Activated B cell treated with CpG ODN at 0.5 μM for 24 hours (primary cell): ENCODE measurements around the gene TUBE1. TPM values are rescaled to one million over a fixed set of nuclear protein-coding genes. Genes with fewer than 3 reads are reported as not detected.

Experiments used
- ATAC-seq: fragments of 200-7000 bp; cut with Tn5 transposase; one replicate; pipeline ENCODE4 v1.10.0; 2021; ENCODE audit warnings: low read depth, mild to moderate bottlenecking, moderate library complexity
- CTCF ChIA-PET: fragments of 350-600 bp; sonication (Branson Sonifier 250); formaldehyde crosslinking; loops from one replicate; lab custom pipeline; 2021; ENCODE audit warnings: antibody characterized with exemption; lab: Charles Lee
- POLR2A ChIA-PET: fragments of 350-600 bp; sonication (Branson Sonifier 250); formaldehyde crosslinking; loops from one replicate; lab custom pipeline; 2021; ENCODE audit warnings: antibody characterized with exemption; lab: Charles Lee
- DNase-seq: peaks from one replicate; pipeline ENCODE4 v3.0.0; 2022
- H3K27ac Mint-ChIP-seq: one replicate; pipeline ENCODE4 v1.8.0; 2020; ENCODE audit warnings: mixed read lengths
- H3K27me3 Mint-ChIP-seq: one replicate; pipeline ENCODE4 v1.8.0; 2021; ENCODE audit warnings: mixed read lengths
- H3K36me3 Mint-ChIP-seq: one replicate; pipeline ENCODE4 v1.8.0; 2021; ENCODE audit warnings: low read depth, mixed read lengths
- H3K4me1 Mint-ChIP-seq: one replicate; pipeline ENCODE4 v1.8.0; 2021; ENCODE audit warnings: mixed read lengths
- H3K4me3 Mint-ChIP-seq: one replicate; pipeline ENCODE4 v1.8.0; 2020; ENCODE audit warnings: mild to moderate bottlenecking, mixed read lengths
- H3K9me3 Mint-ChIP-seq: one replicate; pipeline ENCODE4 v1.8.0; 2020; ENCODE audit warnings: mixed read lengths
- CTCF ChIP-seq: fragments of 200-600 bp; IDR thresholded peaks from one replicate; pipeline ENCODE4 v1.8.0; 2022; ENCODE audit warnings: antibody characterized with exemption, mild to moderate bottlenecking
- intact Hi-C: fragments of 100-400 bp; cut with micrococcal nuclease; formaldehyde crosslinking; loops from one replicate; pipeline ENCODE4 v1.15.1; 2024
- total RNA-seq: library from RNA; stranded (reverse); gene quantifications from 2 replicates; pipeline ENCODE4 v1.2.3, GENCODE V29; 2022

TUBE1 gene
- total RNA-seq, 1 donor from 2014 or later = 28.0 TPM

- no peak overlapping the region for H3K4me3 Mint-ChIP-seq
- CTCF ChIA-PET = no interaction called here
- H3K9me3 Mint-ChIP-seq = no peaks in the 10 kb centered on the region
- ATAC-seq (no peak), DNase-seq (no peak)
- H3K27me3 Mint-ChIP-seq = peaks cover 3% of the 10 kb centered on the region
- no peak overlapping the region for H3K27ac Mint-ChIP-seq
- no peaks in the 10 kb centered on the region for H3K4me1 Mint-ChIP-seq
- POLR2A ChIA-PET = no interaction called here
- no peak for TF ChIP-seq CTCF
- H3K36me3 Mint-ChIP-seq = no peaks in the 10 kb centered on the region
- intact Hi-C loops = no loop called here
These were observed 51.1 kb downstream of the TUBE1 start for GRCh38 chr6:112036088-112036637.

- no peak for ATAC-seq
- CTCF ChIA-PET = no interaction called here
- no peak for DNase-seq
These were observed 52.7 kb downstream of the TUBE1 start for GRCh38 chr6:112034616-112034995.

GRCh38 chr6:112033791-112034615, 53.3 kb downstream of the TUBE1 start:
- CTCF ChIA-PET = no interaction called here
- Mint-ChIP-seq H3K27ac (no peak overlapping the region), H3K9me3 (no peaks in the 10 kb centered on the region), H3K36me3 (no peaks in the 10 kb centered on the region), H3K4me3 (no peak overlapping the region), H3K4me1 (peaks cover 4% of the 10 kb centered on the region), H3K27me3 (peaks cover 3% of the 10 kb centered on the region)
- POLR2A ChIA-PET = no interaction called here
- ATAC-seq (no peak), DNase-seq (no peak)
- intact Hi-C loops = no loop called here
- no peak for TF ChIP-seq CTCF

More at GRCh38 chr6:112034616-112034995, 52.7 kb downstream of the TUBE1 start:
- H3K27me3 Mint-ChIP-seq = peaks cover 3% of the 10 kb centered on the region
- H3K27ac Mint-ChIP-seq = no peak overlapping the region
- no peak overlapping the region for H3K4me3 Mint-ChIP-seq
- intact Hi-C loops = no loop called here
- TF ChIP-seq CTCF = no peak
- POLR2A ChIA-PET = no interaction called here
- H3K4me1 Mint-ChIP-seq = no peaks in the 10 kb centered on the region
- H3K9me3 Mint-ChIP-seq = no peaks in the 10 kb centered on the region
- no peaks in the 10 kb centered on the region for H3K36me3 Mint-ChIP-seq

- peaks cover 3% of the 10 kb centered on the region for H3K27me3 Mint-ChIP-seq
- ChIA-PET POLR2A (no interaction called here), CTCF (interaction anchor here (0.8 kb wide), 1 partner anchor 324 kb away, joined by 3 read pairs; no protein-coding TSS in a partner anchor)
- intact Hi-C loops = no loop called here
- ATAC-seq = no peak
- no peak overlapping the region for H3K4me3 Mint-ChIP-seq
- H3K4me1 Mint-ChIP-seq = peaks cover 13% of the 10 kb centered on the region
- H3K27ac Mint-ChIP-seq = no peak overlapping the region
- TF ChIP-seq CTCF = no peak
- no peaks in the 10 kb centered on the region for H3K36me3 Mint-ChIP-seq
- DNase-seq = no peak
- H3K9me3 Mint-ChIP-seq = no peaks in the 10 kb centered on the region
These were observed 54.6 kb downstream of the TUBE1 start for GRCh38 chr6:112032728-112033127.

- POLR2A ChIA-PET = no interaction called here
- CTCF ChIA-PET = interaction anchor here (0.8 to 2.0 kb wide), 2 partner anchors 9 to 324 kb away, joined by 3 to 4 read pairs; no protein-coding TSS in a partner anchor
- no peaks in the 10 kb centered on the region for H3K9me3 Mint-ChIP-seq
- no peak for TF ChIP-seq CTCF
- H3K4me3 Mint-ChIP-seq = no peak overlapping the region
- intact Hi-C loops = no loop called here
- H3K27me3 Mint-ChIP-seq = peaks cover 3% of the 10 kb centered on the region
- no peak for ATAC-seq
- no peak for DNase-seq
- H3K36me3 Mint-ChIP-seq = no peaks in the 10 kb centered on the region
- H3K27ac Mint-ChIP-seq = no peak overlapping the region
- peaks cover 16% of the 10 kb centered on the region for H3K4me1 Mint-ChIP-seq
These were observed 55.3 kb downstream of the TUBE1 start for GRCh38 chr6:112031960-112032359.
